NK-92 (cell line): ENCODE measurements around the gene ADCY1.
"Not testable (repeated sequence)": the region's sequence is repeated elsewhere in the genome, so short reads cannot be mapped to it uniquely, and the experiment has no call there.

Source experiments
- DNase-seq: peaks from one replicate; lab custom pipeline; 2025; ENCODE audit not compliant: unreplicated experiment; lab: John Stamatoyannopoulos, UW

ADCY1 gene

DNA sequence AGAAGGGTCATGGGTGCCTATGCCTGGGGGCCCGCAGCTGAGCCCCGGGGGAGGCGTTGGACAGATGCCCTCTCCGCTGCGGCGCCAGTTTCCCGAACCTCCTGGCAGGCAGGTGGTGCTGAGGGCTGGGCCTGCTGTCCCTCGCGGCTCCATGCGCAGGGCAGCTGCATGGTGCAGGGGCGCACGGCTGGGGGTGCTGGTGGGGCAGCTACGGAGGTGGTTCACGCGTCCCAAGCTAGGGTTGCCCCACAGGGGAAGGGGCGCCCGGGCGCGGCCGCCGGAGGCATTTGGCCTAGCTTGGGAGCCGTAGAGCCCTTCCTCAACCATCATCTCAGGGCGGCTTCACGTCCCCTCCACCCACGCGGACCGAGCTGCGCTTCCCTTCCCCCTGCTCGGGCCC, 152.7 kb downstream of the ADCY1 start:
- no peak for DNase-seq

DNA sequence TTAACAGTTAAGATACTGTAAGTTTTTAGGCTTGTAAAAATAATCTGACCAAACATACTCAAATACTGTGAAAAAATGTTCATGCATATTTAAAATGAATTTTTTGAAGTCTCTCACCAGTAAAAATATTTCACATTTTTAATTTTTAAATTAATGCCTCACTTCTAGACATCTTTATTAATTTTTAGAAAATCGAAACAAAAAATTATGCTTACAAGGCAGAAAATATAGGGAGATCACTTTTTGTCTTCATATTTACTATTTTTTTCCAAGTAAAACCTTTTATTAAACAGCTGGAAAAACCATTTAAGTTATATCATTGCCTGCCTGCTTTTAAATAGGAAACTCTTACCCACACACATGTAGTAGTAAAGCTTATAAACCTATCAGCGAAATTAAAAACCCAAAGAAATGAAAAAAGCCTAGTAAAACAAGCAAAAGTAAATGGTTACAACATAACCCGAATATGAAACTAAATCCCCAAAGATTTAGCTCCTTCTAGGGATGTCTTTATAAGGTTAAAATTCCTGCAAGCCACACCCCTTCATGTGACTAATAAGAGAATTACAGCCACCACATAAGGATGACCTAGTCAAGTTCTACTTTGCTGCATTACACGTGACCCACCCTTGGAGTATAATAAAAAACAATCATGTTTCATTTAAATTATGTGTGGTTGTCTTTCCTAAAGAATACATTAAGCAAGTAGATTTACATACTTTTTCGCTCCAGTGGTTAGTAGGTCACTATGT, 157.7 kb downstream of the ADCY1 start:
- not testable (repeated sequence) for DNase-seq

DNA sequence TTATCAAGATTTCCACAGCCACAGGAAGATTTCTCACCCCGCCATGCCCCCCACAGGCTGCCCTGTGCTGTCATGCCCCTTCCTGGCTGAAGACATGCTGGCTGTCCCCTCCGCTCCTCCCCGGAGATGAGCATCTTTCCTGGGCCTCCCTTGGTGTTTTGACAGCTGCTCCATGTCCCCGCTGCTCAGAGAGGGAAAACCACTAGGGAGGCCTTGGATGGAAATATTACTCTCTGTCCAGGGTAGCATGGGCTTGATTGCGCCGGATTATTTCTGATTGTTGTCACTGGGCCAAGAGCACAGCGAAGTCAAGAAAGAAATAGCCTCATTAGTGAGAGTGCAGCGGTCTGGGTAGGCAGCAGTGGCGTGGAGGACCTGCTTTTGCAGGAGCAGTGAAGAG, 164.8 kb downstream of the ADCY1 start:
- not testable (repeated sequence) for DNase-seq

DNA sequence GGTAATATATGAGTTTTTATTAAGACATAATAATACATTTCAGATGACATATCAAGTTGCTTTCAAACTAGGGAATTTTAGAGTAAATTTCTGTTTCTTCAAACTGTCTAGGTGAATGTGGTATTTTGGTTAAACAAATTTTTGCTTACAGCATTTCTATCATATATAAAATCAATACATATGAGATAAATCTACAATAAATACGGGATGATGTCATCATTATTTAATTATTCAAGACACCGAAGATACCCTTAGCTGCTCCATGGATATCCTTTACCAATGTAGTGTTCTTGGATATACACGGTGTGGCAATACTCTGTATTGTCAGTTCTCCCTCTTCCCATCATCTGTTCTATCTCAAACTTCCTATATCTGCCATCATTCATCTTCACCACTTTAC, 166.4 kb downstream of the ADCY1 start:
- not testable (repeated sequence) for DNase-seq

DNA sequence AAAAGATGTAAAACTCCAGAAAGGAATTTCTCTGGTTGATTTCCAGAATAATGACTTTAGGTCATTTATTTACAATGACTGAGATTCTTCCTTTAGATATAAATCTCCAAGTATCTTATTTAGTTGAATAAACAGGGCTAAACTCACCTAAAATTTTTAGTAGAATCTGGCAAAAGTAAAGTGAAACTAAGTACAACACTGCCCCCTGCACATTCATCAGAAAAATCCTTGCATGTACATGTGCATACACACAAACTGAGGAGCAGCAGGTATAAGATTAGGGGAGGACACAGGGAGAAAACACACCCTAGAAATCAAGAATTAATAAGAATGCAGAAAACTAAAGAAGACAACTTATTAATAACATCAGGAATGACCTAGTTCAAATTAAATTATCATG, 174.8 kb downstream of the ADCY1 start:
- not testable (repeated sequence) for DNase-seq

DNA sequence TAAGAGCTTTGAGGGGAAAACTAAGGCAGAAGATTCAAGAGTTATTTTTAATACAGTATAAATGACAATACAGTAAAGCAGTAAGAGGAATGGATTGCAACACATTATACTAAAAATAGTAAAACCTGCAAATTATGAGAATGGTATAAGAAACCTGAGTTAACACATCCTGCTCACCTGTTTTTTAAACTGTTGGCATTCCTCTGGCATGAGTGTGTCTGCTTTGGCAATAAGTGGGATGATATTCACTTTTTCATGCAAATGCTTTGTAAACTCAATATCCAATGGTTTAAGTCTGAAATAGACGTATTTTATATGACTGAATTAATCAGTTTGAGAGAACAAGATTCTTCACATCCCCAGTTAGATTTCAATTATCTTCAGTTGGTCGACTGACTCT, 177.2 kb downstream of the ADCY1 start:
- not testable (repeated sequence) for DNase-seq

DNA sequence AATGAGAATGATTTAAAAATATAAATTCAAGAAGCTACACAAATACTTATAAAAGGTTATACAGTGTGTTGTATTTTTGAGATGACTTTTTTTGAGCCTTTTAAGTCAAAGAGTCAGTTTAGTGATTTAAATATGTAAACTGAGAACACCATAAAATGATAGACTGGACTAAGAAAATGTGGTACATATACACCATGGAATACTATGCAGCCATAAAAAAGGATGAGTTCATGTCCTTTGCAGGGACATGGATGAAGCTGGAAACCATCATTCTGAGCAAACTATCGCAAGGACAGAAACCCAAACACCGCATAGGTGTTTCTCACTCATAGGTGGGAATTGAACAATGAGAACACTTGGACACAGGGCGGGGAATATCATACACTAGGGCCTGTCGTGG, 182.2 kb downstream of the ADCY1 start:
- DNase-seq = not testable (repeated sequence)

DNA sequence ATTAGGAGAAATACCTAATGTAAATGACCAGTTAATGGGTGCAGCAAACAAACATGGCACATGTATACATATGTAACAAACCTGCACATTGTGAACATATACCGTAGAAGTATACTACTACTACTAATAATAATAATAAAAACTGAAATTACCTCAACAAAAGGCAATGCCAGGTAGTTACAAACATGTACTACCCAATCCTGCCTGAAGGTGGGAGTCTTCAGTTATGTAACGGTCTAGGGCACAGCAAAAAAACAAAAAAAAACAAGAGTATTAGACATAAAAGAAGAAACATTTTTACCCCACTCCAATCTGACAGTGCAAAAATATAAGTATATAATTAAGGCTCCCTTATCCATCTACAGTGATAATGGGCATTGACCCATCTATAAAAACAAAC, 182.6 kb downstream of the ADCY1 start:
- DNase-seq = not testable (repeated sequence)

DNA sequence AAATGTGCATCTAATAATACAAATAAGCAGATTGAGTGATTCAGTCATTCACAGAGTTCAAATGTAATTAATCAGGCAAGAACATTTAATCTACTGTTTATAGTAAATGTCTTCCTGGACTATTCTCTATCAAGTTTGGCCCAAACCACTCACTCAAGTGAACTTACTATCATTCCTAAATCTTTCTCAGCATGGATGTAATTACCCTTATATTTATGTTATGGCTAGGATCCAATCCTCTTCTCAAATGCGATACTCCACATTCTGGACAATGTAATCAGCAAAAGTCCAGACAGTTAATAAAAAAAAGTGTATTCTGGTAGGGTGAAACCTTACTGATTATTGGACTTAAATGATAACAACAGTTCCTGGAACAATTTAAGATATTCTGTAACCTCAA, 185.3 kb downstream of the ADCY1 start:
- not testable (repeated sequence) for DNase-seq

DNA sequence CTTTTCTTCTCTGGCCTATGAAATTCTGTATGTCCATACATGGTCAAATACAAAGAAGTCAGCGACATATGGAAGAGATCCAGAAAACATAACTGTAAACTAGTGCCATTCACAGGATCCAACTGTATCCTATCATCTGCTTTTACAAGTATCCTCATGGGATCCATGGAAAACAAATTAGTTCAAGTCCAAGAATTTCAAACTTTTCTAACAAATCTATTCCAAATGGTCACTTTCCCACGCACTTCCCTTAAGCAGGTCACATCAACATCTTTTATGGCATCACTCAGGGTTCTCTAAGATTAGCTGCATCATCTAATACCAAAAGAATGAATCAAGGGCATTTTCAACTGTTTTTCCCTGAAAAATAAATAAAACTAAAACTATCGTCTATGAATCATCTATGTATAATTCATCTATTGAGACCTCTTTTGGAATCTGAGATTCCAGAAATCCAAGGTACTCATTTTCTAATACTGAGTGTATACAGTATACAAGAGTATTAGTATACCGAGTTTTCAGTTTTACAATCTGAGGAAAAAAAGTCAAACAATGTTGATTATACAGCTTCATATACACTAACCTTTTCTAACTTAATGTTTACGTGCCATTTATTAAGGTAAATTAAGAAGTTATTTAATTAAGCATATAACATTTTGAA, 187.5 kb downstream of the ADCY1 start:
- DNase-seq = not testable (repeated sequence)

DNA sequence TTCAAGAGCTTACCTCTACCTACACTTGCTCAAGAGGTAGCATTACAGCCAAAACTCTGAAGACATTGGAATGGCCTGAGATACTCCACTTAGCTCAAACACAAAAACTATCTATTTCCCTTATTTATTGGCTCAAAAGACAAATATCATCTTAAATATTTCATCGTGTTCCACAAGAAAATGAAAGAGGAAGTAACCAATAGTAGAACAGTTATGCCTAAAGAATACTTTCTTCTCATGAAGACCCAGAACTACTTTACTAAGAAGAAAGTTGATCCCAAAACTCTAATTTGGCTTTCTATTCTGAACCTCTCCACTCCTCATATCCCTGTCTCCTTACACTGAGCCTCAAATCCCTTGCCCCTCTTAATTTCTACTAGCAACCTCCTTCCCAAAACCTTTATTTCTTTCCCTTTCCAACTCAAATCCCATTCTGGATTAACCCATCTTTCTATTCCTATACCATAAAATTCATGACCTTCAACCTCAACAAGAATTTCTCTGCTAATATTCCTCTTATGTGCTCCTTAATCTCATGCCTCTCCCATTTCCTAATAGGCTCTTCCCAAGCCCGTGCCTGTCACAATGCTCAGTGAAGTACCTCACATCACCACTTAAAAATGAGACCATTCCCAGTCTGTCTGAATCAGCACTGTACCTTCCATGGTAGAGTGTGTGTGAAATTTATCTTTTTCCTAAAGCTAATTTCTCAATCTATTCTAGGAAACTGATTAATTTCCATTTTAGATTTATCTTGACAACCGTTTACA, 188.2 kb downstream of the ADCY1 start:
- not testable (repeated sequence) for DNase-seq

DNA sequence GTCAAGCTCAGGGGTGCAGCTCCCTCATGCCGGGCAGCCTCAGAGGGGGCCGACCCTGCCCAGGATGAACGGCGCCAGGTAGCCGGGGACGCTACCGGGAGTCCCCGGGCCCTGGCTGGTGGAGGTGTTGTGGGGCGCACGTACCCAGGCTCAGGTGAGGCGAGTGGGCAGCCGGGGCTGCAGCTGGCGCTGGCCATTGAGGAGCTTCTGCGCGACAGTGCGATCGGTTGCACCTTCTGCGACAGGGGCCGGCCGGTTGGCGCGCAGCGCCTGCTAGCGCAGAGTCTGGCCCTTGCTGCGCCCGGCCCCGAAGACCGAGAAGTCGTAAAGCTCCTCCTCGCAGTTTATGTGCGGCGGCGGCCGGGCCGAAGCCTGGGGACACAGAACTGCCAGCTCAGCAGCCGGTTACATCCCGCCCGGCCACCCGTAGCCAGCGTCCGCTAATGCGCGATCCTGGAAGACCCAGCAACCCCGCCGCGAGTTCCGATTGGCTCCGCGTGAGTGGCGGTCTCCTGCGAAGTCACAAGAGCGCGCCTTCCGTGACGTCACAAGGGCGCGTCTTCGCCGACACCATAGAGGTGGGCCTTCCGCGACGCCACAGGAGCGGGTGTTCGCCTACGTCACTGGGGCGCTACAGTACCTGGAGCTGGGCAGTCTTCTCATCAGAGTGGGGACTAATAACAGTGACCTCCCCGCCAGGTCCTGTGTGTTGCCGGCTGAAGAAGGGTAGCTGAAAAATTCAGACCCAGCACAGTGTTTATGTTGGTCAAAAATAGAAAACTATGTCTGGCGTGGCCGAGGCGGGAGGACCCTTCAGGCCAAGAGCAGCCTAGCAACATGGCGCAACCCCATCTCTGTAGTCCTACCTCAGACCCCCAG, 194.6 kb downstream of the ADCY1 start:
- peak; percentile 74 for DNase-seq

DNA sequence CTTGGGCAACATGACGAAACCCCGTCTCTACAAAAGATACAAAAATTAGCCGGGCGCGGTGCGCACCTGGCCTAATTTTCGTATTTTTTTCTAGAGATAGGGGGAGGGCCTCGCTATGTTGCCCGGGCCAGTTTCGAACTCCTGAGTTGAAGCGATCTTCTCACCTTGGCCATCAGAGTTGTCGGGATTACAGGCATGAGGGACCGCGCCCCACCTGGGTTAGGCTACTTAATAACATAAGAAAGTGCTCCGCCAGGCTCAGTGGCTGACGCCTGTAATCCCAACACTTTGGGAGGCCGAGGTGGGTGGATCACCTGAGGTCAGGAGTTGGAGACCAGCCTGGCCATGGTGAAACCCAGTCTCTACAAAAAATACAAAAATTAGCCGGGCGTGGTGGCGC, 195.5 kb downstream of the ADCY1 start:
- DNase-seq = not testable (repeated sequence)
